KMS-11 (cell line): Measurements from ENCODE around the gene WIPF3.

Experiments
- H2AFZ ChIP-seq: fragments of 200-600 bp; sonication (generic); 2 replicates; pipeline ENCODE4 v1.6.1; 2016; ENCODE audit warnings: antibody characterized with exemption, mixed run types, low read depth
- H3K27ac ChIP-seq: fragments of 200-600 bp; sonication (generic); 2 replicates; pipeline ENCODE4 v1.6.1; 2016; ENCODE audit warnings: mild to moderate bottlenecking, mixed run types
- H3K27me3 ChIP-seq: fragments of 200-600 bp; sonication (generic); 2 replicates; pipeline ENCODE4 v1.6.1; 2017; ENCODE audit warnings: mild to moderate bottlenecking, low read depth, mixed run types, moderate library complexity; ENCODE audit not compliant: insufficient read depth
- H3K36me3 ChIP-seq: fragments of 200-600 bp; sonication (generic); 2 replicates; pipeline ENCODE4 v1.6.1; 2017; ENCODE audit warnings: mild to moderate bottlenecking, mixed run types; ENCODE audit not compliant: insufficient read depth
- H3K4me1 ChIP-seq: fragments of 200-600 bp; sonication (generic); 2 replicates; pipeline ENCODE4 v1.6.1; 2016; ENCODE audit warnings: mild to moderate bottlenecking, low read depth, mixed run types; ENCODE audit not compliant: poor library complexity, severe bottlenecking
- H3K4me2 ChIP-seq: fragments of 200-600 bp; sonication (generic); 2 replicates; pipeline ENCODE4 v1.7.0; 2016; ENCODE audit warnings: mild to moderate bottlenecking, mixed run types
- H3K4me3 ChIP-seq: fragments of 200-600 bp; sonication (generic); IDR thresholded peaks from 2 replicates; pipeline ENCODE4 v1.6.1; 2017; ENCODE audit warnings: low read depth, low read length, mixed read lengths; ENCODE audit not compliant: insufficient read depth
- H3K79me2 ChIP-seq: fragments of 200-600 bp; sonication (generic); 2 replicates; pipeline ENCODE4 v1.6.1; 2016; ENCODE audit warnings: low read depth, mixed run types; ENCODE audit not compliant: insufficient read depth
- H3K9ac ChIP-seq: fragments of 200-600 bp; sonication (generic); 2 replicates; pipeline ENCODE4 v1.6.1; 2016; ENCODE audit warnings: mild to moderate bottlenecking, mixed run types
- H4K20me1 ChIP-seq: fragments of 200-600 bp; sonication (generic); 2 replicates; pipeline ENCODE4 v1.6.1; 2016; ENCODE audit warnings: mild to moderate bottlenecking, mixed run types; ENCODE audit not compliant: insufficient read depth
- TF ChIP-seq, protein P1 (sequence below): fragments of 200-600 bp; sonication (generic); conservative IDR thresholded peaks from 2 replicates; pipeline ENCODE4 v1.6.1; 2017; ENCODE audit warnings: low read depth, mild to moderate bottlenecking, antibody characterized with exemption, low read length, moderate library complexity, mixed read lengths

Gene WIPF3

GRCh38 chr7:29875741-29876140 lies 69.4 kb downstream of the WIPF3 start:
- Histone ChIP-seq H3K4me2 (no peak overlapping the region), H3K27me3 (no peaks in the 10 kb centered on the region), H3K4me3 (no peak overlapping the region), H2AFZ (no peak overlapping the region), H3K36me3 (no peaks in the 10 kb centered on the region), H3K27ac (no peak overlapping the region), H3K4me1 (peaks cover 34% of the 10 kb centered on the region), H3K79me2 (no peaks in the 10 kb centered on the region), H4K20me1 (no peaks in the 10 kb centered on the region), H3K9ac (no peak overlapping the region)
- TF ChIP-seq, protein P1, sequence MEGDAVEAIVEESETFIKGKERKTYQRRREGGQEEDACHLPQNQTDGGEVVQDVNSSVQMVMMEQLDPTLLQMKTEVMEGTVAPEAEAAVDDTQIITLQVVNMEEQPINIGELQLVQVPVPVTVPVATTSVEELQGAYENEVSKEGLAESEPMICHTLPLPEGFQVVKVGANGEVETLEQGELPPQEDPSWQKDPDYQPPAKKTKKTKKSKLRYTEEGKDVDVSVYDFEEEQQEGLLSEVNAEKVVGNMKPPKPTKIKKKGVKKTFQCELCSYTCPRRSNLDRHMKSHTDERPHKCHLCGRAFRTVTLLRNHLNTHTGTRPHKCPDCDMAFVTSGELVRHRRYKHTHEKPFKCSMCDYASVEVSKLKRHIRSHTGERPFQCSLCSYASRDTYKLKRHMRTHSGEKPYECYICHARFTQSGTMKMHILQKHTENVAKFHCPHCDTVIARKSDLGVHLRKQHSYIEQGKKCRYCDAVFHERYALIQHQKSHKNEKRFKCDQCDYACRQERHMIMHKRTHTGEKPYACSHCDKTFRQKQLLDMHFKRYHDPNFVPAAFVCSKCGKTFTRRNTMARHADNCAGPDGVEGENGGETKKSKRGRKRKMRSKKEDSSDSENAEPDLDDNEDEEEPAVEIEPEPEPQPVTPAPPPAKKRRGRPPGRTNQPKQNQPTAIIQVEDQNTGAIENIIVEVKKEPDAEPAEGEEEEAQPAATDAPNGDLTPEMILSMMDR = no peak

GRCh38 chr7:29877196-29877595 lies 70.9 kb downstream of the WIPF3 start:
- H3K9ac ChIP-seq = no peak overlapping the region
- H3K27ac ChIP-seq = no peak overlapping the region
- TF ChIP-seq, protein P1 = no peak
- H4K20me1 ChIP-seq = no peaks in the 10 kb centered on the region
- peaks cover 27% of the 10 kb centered on the region for H3K4me1 ChIP-seq
- no peaks in the 10 kb centered on the region for H3K79me2 ChIP-seq
- no peak overlapping the region for H3K4me3 ChIP-seq
- H3K27me3 ChIP-seq = no peaks in the 10 kb centered on the region
- no peak overlapping the region for H3K4me2 ChIP-seq
- H2AFZ ChIP-seq = no peak overlapping the region
- H3K36me3 ChIP-seq = no peaks in the 10 kb centered on the region

DNA sequence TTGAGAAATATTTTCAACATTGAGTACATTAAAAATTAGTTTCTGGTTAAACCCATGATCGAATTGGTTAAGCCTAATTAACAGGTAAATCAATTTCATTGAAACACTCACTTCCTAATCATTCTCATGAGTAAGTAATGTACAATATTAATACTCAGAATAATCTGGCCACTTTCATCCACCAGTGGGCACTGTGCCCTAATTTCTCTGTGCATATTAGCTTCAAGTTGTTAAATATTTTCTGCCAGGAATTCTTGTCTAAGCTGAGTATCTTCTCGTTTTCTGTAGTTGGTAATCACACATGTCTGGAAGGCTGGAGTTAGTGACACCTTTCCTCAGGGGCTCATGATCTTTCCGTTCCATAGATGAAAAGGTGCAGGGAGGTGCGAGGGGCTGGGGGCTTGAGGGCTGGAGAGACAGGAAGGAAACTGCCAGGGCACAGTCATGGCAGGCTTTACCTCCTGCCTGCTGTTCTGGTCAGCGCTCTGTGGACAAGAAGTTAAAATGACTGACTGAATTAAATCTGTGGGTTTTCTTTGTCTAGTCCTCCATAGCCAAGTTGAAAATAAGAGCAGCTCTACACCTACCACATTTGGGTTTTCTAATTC lies 71.9 kb downstream of the WIPF3 start:
- Histone ChIP-seq H3K4me2 (no peak overlapping the region), H4K20me1 (no peaks in the 10 kb centered on the region), H3K27me3 (no peaks in the 10 kb centered on the region), H3K4me3 (no peak overlapping the region), H3K4me1 (peaks cover 20% of the 10 kb centered on the region), H2AFZ (no peak overlapping the region), H3K9ac (no peak overlapping the region), H3K36me3 (no peaks in the 10 kb centered on the region), H3K27ac (no peak overlapping the region), H3K79me2 (no peaks in the 10 kb centered on the region)
- TF ChIP-seq, protein P1 = peak; percentile 75

DNA sequence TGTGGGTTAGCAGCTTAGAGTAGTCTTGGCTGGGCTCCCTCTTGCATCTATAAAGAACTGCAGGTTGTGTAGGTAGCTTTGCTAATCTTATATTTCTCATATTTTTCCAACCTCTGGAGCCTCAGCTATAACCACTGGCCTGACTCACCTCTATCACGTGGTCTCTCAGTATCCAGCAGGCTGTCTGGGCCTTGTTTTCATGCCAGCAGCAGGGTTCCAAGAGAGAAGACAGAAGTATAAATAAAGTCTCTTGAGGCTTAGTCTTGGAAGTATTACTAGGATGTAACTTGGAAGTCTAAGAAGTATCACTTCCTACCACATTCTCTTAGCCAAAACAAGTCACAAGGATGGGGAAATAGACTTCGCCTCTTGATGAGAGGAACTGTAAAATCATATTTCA lies 73.3 kb downstream of the WIPF3 start:
- TF ChIP-seq, protein P1 = no peak
- Histone ChIP-seq H3K27ac (no peak overlapping the region), H3K4me3 (no peak overlapping the region), H4K20me1 (no peaks in the 10 kb centered on the region), H3K9ac (no peak overlapping the region), H3K79me2 (no peaks in the 10 kb centered on the region), H3K36me3 (no peaks in the 10 kb centered on the region), H3K4me2 (no peak overlapping the region), H3K4me1 (peaks cover 6% of the 10 kb centered on the region), H2AFZ (no peak overlapping the region), H3K27me3 (no peaks in the 10 kb centered on the region)
